B cell (primary cell): Measurements from ENCODE around the gene CHTF8. TPM values are rescaled to one million over a fixed set of nuclear protein-coding genes. Genes with fewer than 3 reads are reported as not detected.

ENCODE experiments used
- ATAC-seq: fragments of 200-7000 bp; cut with Tn5 transposase; one replicate; pipeline ENCODE4 v1.10.0; 2021; ENCODE audit warnings: low read depth, mild to moderate bottlenecking, moderate number of reproducible peaks, moderate library complexity
- CTCF ChIA-PET: fragments of 350-600 bp; sonication (Branson Sonifier 250); formaldehyde crosslinking; loops from one replicate; lab custom pipeline; 2021; ENCODE audit warnings: antibody characterized with exemption, inconsistent platforms; lab: Charles Lee
- POLR2A ChIA-PET: fragments of 350-600 bp; sonication (Branson Sonifier 250); formaldehyde crosslinking; loops from one replicate; lab custom pipeline; 2021; ENCODE audit warnings: antibody characterized with exemption; lab: Charles Lee
- DNase-seq: peaks from one replicate; pipeline ENCODE4 v3.0.0; 2013
- H2AFZ ChIP-seq: 2 replicates; pipeline ENCODE4 v1.6.1; 2012; ENCODE audit warnings: mild to moderate bottlenecking, low read depth, low read length; ENCODE audit not compliant: insufficient read depth, poor library complexity, severe bottlenecking
- H3K27ac ChIP-seq, 2 donors: 1 replicate in 1 of 2; 2 replicates in 1 of 2; pipeline ENCODE4 v1.5.1; 2012 to 2013; ENCODE audit warnings: low read length in 2 of 2, mild to moderate bottlenecking in 2 of 2, moderate library complexity in 1 of 2
- H3K27me3 ChIP-seq, 4 experiments: fragments of 200-600 bp in 1 of 4; sonication (generic) in 1 of 4; replicated peaks in 1 of 4; 1 replicate in 2 of 4; 2 replicates in 2 of 4; pipeline versions ENCODE4 v1.6.1 to v1.7.0; 2013 to 2016; ENCODE audit warnings: low read length in 3 of 4, mild to moderate bottlenecking in 2 of 4, mixed read lengths in 1 of 4, moderate library complexity in 1 of 4; ENCODE audit not compliant: insufficient read depth in 4 of 4, control insufficient read depth in 3 of 4; ENCODE audit errors: control extremely low read depth in 1 of 4
- H3K36me3 ChIP-seq, 2 experiments: replicated peaks in 1 of 2; 1 replicate in 1 of 2; 2 replicates in 1 of 2; pipeline versions ENCODE4 v1.6.1 to v1.7.1; 2013; ENCODE audit warnings: low read length in 1 of 2; ENCODE audit not compliant: insufficient read depth in 2 of 2, control insufficient read depth in 1 of 2; ENCODE audit errors: control extremely low read depth in 1 of 2, extremely low read depth in 1 of 2
- H3K4me1 ChIP-seq, 2 donors: fragments of 200-600 bp in 1 of 2; sonication (generic) in 1 of 2; 1 replicate in 1 of 2; 2 replicates in 1 of 2; pipeline versions ENCODE4 v1.5.1 to v1.6.1; 2013 to 2017; ENCODE audit warnings: low read length in 2 of 2; ENCODE audit not compliant: control insufficient read depth in 2 of 2, insufficient read depth in 2 of 2
- H3K4me2 ChIP-seq: replicated peaks from 2 replicates; pipeline ENCODE3; 2012; ENCODE audit warnings: mild to moderate bottlenecking, low read depth, low read length; ENCODE audit not compliant: poor library complexity, severe bottlenecking
- H3K4me3 ChIP-seq, 5 experiments: fragments of 200-600 bp in 1 of 5; sonication (generic) in 1 of 5; 1 replicate in 3 of 5; 2 replicates in 2 of 5; pipeline versions ENCODE4 v1.5.1 to v1.7.0; 2011 to 2016; ENCODE audit warnings: low read length in 4 of 5, mild to moderate bottlenecking in 4 of 5, low read depth in 2 of 5, control low read depth in 1 of 5, moderate library complexity in 1 of 5; ENCODE audit not compliant: insufficient read depth in 1 of 5; ENCODE audit errors: control extremely low read depth in 1 of 5, extremely low read depth in 1 of 5
- H3K79me2 ChIP-seq: fragments of 200-600 bp; sonication (generic); one replicate; pipeline ENCODE4 v1.6.0; 2016; ENCODE audit warnings: low read length; ENCODE audit not compliant: control insufficient read depth, insufficient read depth
- H3K9ac ChIP-seq: fragments of 200-600 bp; sonication (generic); 2 replicates; pipeline ENCODE4 v1.6.1; 2017; ENCODE audit warnings: mild to moderate bottlenecking, low read length, moderate library complexity
- H3K9me3 ChIP-seq, 3 donors: one replicate each; pipeline versions ENCODE4 v1.6.1 to v1.7.1; 2013; ENCODE audit warnings: low read length in 2 of 3; ENCODE audit not compliant: control insufficient read depth in 2 of 3, insufficient read depth in 1 of 3; ENCODE audit errors: control extremely low read depth in 1 of 3
- H4K20me1 ChIP-seq: 2 replicates; pipeline ENCODE4 v1.6.0; 2012; ENCODE audit warnings: mild to moderate bottlenecking, low read length; ENCODE audit not compliant: insufficient read depth, control insufficient read depth, poor library complexity, severe bottlenecking
- H3K27ac Mint-ChIP-seq: one replicate; pipeline ENCODE4 v1.8.0; 2021; ENCODE audit warnings: mixed read lengths
- H3K27me3 Mint-ChIP-seq: one replicate; pipeline ENCODE4 v1.8.0; 2021; ENCODE audit warnings: mixed read lengths
- H3K4me1 Mint-ChIP-seq: one replicate; pipeline ENCODE4 v1.8.0; 2021; ENCODE audit warnings: mixed read lengths
- H3K4me3 Mint-ChIP-seq: one replicate; pipeline ENCODE4 v1.8.0; 2021; ENCODE audit warnings: mixed read lengths
- H3K9me3 Mint-ChIP-seq: one replicate; pipeline ENCODE4 v1.8.0; 2022; ENCODE audit warnings: mixed read lengths; ENCODE audit not compliant: insufficient read depth
- CTCF ChIP-seq: fragments of 200-600 bp; IDR thresholded peaks from one replicate; pipeline ENCODE4 v1.8.0; 2022; ENCODE audit warnings: antibody characterized with exemption, mild to moderate bottlenecking
- EZH2 ChIP-seq: IDR thresholded peaks from 2 replicates; pipeline ENCODE4 v1.6.1; 2012; ENCODE audit warnings: borderline replicate concordance, low read depth, mild to moderate bottlenecking, moderate library complexity, low read length; ENCODE audit not compliant: insufficient read depth, poor library complexity, severe bottlenecking
- WGBS: methylation state at CpG from one replicate; pipeline ENCODE4 v1.1.5; 2013; ENCODE audit warnings: missing lambda C conversion rate; ENCODE audit not compliant: insufficient coverage; 5-methylcytosine and 5-hydroxymethylcytosine counted together
- intact Hi-C: fragments of 100-400 bp; cut with micrococcal nuclease; formaldehyde crosslinking; loops from one replicate; pipeline ENCODE4 v1.10.0; 2022
- polyA plus RNA-seq: library from polyadenylated mRNA; depleted of rRNA; stranded (reverse); fragments of >200 nt; gene quantifications from 2 replicates; pipeline ENCODE4 v1.2.3, GENCODE V29; 2012
- total RNA-seq, 2 donors: library from RNA; stranded (reverse); fragments of 120-200 nt in 1 of 2; gene quantifications; 1 replicate in 1 of 2; 2 replicates in 1 of 2; pipeline versions ENCODE4 v1.2.3 to v1.2.4, GENCODE V29; 2013 to 2022

Gene CHTF8
- total and polyA plus RNA-seq, 2 donors (not counting 1 experiment from before 2014, with no cell fraction given), result 65.0 to 112 TPM

GRCh38 chr16:69166946-69167930 lies 34.9 kb upstream of the CHTF8 start:
- ChIA-PET POLR2A (no interaction called here), CTCF (interaction anchor here (1.2 to 1.8 kb wide), 2 partner anchors 15 to 121 kb away, joined by 4 read pairs; no protein-coding TSS in a partner anchor)
- Histone ChIP-seq H3K9ac (no peak overlapping the region), H3K27me3 (no peaks in the 10 kb centered on the region), H3K79me2 (no peaks in the 10 kb centered on the region), H3K4me1 (peaks cover 9% of the 10 kb centered on the region in 2 donors), H3K4me3 (no peak overlapping the region), H4K20me1 (no peaks in the 10 kb centered on the region), H2AFZ (no peak overlapping the region), H3K27ac (no peak overlapping the region), H3K9me3 (no peaks in the 10 kb centered on the region), H3K4me2 (no peak overlapping the region), H3K36me3 (peaks cover 3 to 42% of the 10 kb centered on the region in 2 experiments)
- ATAC-seq (no peak), DNase-seq (no peak)
- H3K4me1 Mint-ChIP-seq, result peaks cover 18% of the 10 kb centered on the region
- H3K27me3 Mint-ChIP-seq, result no peaks in the 10 kb centered on the region
- no CpG with 5 or more reads among the region's 7 CpGs for WGBS
- no peak overlapping the region for H3K4me3 Mint-ChIP-seq
- TF ChIP-seq CTCF (no peak), EZH2 (no peak)
- no peaks in the 10 kb centered on the region for H3K9me3 Mint-ChIP-seq
- H3K27ac Mint-ChIP-seq, result no peak overlapping the region
- intact Hi-C loops, result no loop called here
